Left colon (tissue), 2 donors: ENCODE data around the gene C9orf78. TPM values are rescaled to one million over a fixed set of nuclear protein-coding genes. Genes with fewer than 3 reads are reported as not detected.

Experiments
- ATAC-seq: fragments of 200-7000 bp; cut with Tn5 transposase; one replicate; pipeline ENCODE4 v1.9.1; 2020; ENCODE audit warnings: mild to moderate bottlenecking, moderate library complexity
- DNase-seq, 2 donors: peaks; one replicate each; pipeline ENCODE4 v3.0.0-alpha.2; 2020
- intact Hi-C, 2 donors: fragments of 100-400 bp; cut with DNase I in 1 of 2; cut with micrococcal nuclease in 1 of 2; formaldehyde crosslinking; loops; one replicate each; pipeline versions ENCODE4 v1.11.2 to v1.14.0; 2022; cut with DNase I, micrococcal nuclease
- total RNA-seq, 2 donors: library from RNA; stranded (reverse); fragmentation: NEBNext Ultra II Directional; extraction: Animal tissue kit (Norgen Biotek cat#: 25700); gene quantifications; one replicate each; pipeline ENCODE4 v1.2.1, GENCODE V29; 2021
- donor health status: DM: no; HTN: no; CAD: no.
- donor health status: DM: yes; HTN: yes; CAD: no.

The C9orf78 gene
- total RNA-seq, 2 donors from 2014 or later: 34.6 to 41.3 TPM

- intact Hi-C loops: no loop called here
- ATAC-seq (no peak), DNase-seq (no peak)
Observed at GRCh38 chr9:129869585-129870501, 34.8 kb upstream of the C9orf78 start.

GRCh38 chr9:129868872-129869486 is 33.9 kb upstream of the C9orf78 start:
- intact Hi-C loops: no loop called here
- DNase-seq (peak in 1 of 2 donors; percentile 51), ATAC-seq (peak; percentile 61)

GRCh38 chr9:129868023-129868871 is 33.2 kb upstream of the C9orf78 start:
- no peak for ATAC-seq
- intact Hi-C loops: no loop called here
- no peak for DNase-seq

GRCh38 chr9:129867136-129868022 is 32.3 kb upstream of the C9orf78 start:
- intact Hi-C loops: no loop called here
- DNase-seq (no peak), ATAC-seq (no peak)

- intact Hi-C loops: no loop called here
- DNase-seq: no peak
- ATAC-seq: no peak
Observed at GRCh38 chr9:129866394-129867135, 31.5 kb upstream of the C9orf78 start.

GRCh38 chr9:129865668-129866320 is 30.7 kb upstream of the C9orf78 start:
- ATAC-seq: no peak
- no peak for DNase-seq
- intact Hi-C loops: no loop called here

- intact Hi-C loops: no loop called here
- ATAC-seq: no peak
- DNase-seq: no peak
Observed at GRCh38 chr9:129864991-129865647, 30.0 kb upstream of the C9orf78 start.

GRCh38 chr9:129863059-129863690 is 28.1 kb upstream of the C9orf78 start:
- ATAC-seq: peak; percentile 27
- intact Hi-C loops: no loop called here
- peak in 1 of 2 donors; percentile 28 for DNase-seq

GRCh38 chr9:129861447-129861827 is 26.4 kb upstream of the C9orf78 start:
- intact Hi-C loops: no loop called here
- ATAC-seq (no peak), DNase-seq (no peak)

GRCh38 chr9:129860653-129861446 is 25.8 kb upstream of the C9orf78 start:
- intact Hi-C loops: no loop called here
- DNase-seq (no peak), ATAC-seq (no peak)

GRCh38 chr9:129858167-129858962 is 23.3 kb upstream of the C9orf78 start:
- intact Hi-C loops: no loop called here
- DNase-seq (no peak), ATAC-seq (no peak)

GRCh38 chr9:129857207-129857606 is 22.1 kb upstream of the C9orf78 start:
- intact Hi-C loops: no loop called here
- ATAC-seq (no peak), DNase-seq (no peak)

GRCh38 chr9:129854588-129855110 is 19.6 kb upstream of the C9orf78 start:
- ATAC-seq: no peak
- intact Hi-C loops: no loop called here
- DNase-seq: no peak

- intact Hi-C loops: no loop called here
- no peak for DNase-seq
- ATAC-seq: no peak
Observed at GRCh38 chr9:129853614-129854013, 18.5 kb upstream of the C9orf78 start.

GRCh38 chr9:129852579-129852978 is 17.5 kb upstream of the C9orf78 start:
- ATAC-seq (no peak), DNase-seq (no peak)
- intact Hi-C loops: no loop called here
